HL-60 (cell line): ENCODE results near the gene CCM2L.

ENCODE experiments used
- DNase-seq, 2 experiments: peaks; one replicate each; pipeline ENCODE4 v3.0.0-alpha.2; 2010 to 2020; ENCODE audit warnings: low read depth in 1 of 2, low spot score in 1 of 2
- H3K27ac ChIP-seq: fragments of 250-450 bp; sonication (Bioruptor Pico); replicated peaks from 2 replicates; pipeline ENCODE4 v1.5.1; 2020; ENCODE audit warnings: mild to moderate bottlenecking, moderate library complexity
- H3K27me3 ChIP-seq: fragments of 250-450 bp; sonication (Bioruptor Pico); 2 replicates; pipeline ENCODE4 v1.5.1; 2021; ENCODE audit warnings: mild to moderate bottlenecking, moderate library complexity; ENCODE audit not compliant: insufficient read depth, poor library complexity, severe bottlenecking
- H3K4me3 ChIP-seq: replicated peaks from 2 replicates; pipeline ENCODE4 v1.5.1; 2011; ENCODE audit warnings: mild to moderate bottlenecking, control low read depth, low read length; ENCODE audit not compliant: insufficient read depth
- CTCF ChIP-seq: IDR thresholded peaks from one replicate; pipeline ENCODE4 v1.5.1; 2011; ENCODE audit warnings: low read length, control low read depth, inconsistent platforms; ENCODE audit not compliant: insufficient read depth
- GABPA ChIP-seq: IDR thresholded peaks from 2 replicates; pipeline ENCODE4 v1.6.1; 2012; ENCODE audit warnings: low read depth
- POLR2AphosphoS5 ChIP-seq: IDR thresholded peaks from 2 replicates; pipeline ENCODE4 v1.6.1; 2012; ENCODE audit warnings: low read depth
- REST ChIP-seq: IDR thresholded peaks from 2 replicates; pipeline ENCODE4 v1.6.1; 2012; ENCODE audit warnings: low read depth; ENCODE audit not compliant: insufficient replicate concordance
- SPI1 ChIP-seq: IDR thresholded peaks from 2 replicates; pipeline ENCODE4 v1.6.1; 2012; ENCODE audit warnings: low read depth, mild to moderate bottlenecking, borderline replicate concordance

Gene CCM2L

GRCh38 chr20:31990641-31991338 is 19.4 kb upstream of the CCM2L start:
- Histone ChIP-seq H3K27ac (no peak overlapping the region), H3K27me3 (peaks cover 25% of the 10 kb centered on the region), H3K4me3 (no peak overlapping the region)
- no peak for TF ChIP-seq SPI1
- TF ChIP-seq GABPA, result no peak
- TF ChIP-seq REST, result no peak
- no peak for TF ChIP-seq POLR2AphosphoS5
- no peak for TF ChIP-seq CTCF
- no peak for DNase-seq

GRCh38 chr20:31991339-31991705 is 18.9 kb upstream of the CCM2L start:
- H3K27ac ChIP-seq, result no peak overlapping the region
- H3K4me3 ChIP-seq, result no peak overlapping the region
- TF ChIP-seq GABPA (no peak), POLR2AphosphoS5 (no peak), REST (no peak), SPI1 (no peak), CTCF (no peak)
- H3K27me3 ChIP-seq, result peaks cover 29% of the 10 kb centered on the region
- no peak for DNase-seq

GRCh38 chr20:31992086-31992485 is 18.2 kb upstream of the CCM2L start:
- peaks cover 29% of the 10 kb centered on the region for H3K27me3 ChIP-seq
- no peak overlapping the region for H3K4me3 ChIP-seq
- H3K27ac ChIP-seq, result no peak overlapping the region
- TF ChIP-seq POLR2AphosphoS5 (no peak), SPI1 (no peak), REST (no peak), CTCF (no peak), GABPA (no peak)
- no peak for DNase-seq
